Aorta (tissue), 5 donors: ENCODE data around the gene BMAL1. TPM values are rescaled to one million over a fixed set of nuclear protein-coding genes. Genes with fewer than 3 reads are reported as not detected.

Source experiments
- ATAC-seq: fragments of 200-7000 bp; cut with Tn5 transposase; one replicate; pipeline ENCODE4 v1.9.1; 2022; ENCODE audit warnings: moderate library complexity; ENCODE audit not compliant: low FRiP score
- DNase-seq, 2 donors: peaks; one replicate each; pipeline ENCODE4 v3.0.0-alpha.2; 2020
- H3K27ac ChIP-seq, 2 donors: one replicate each; pipeline ENCODE4 v1.5.1; 2013; ENCODE audit warnings: low read length in 2 of 2, mild to moderate bottlenecking in 2 of 2, moderate library complexity in 2 of 2, control low read depth in 1 of 2, inconsistent platforms in 1 of 2, low read depth in 1 of 2
- H3K27me3 ChIP-seq, 2 donors: one replicate each; pipeline ENCODE4 v1.6.1; 2013; ENCODE audit warnings: control low read depth in 1 of 2, low read length in 1 of 2, mild to moderate bottlenecking in 1 of 2, moderate library complexity in 1 of 2; ENCODE audit not compliant: insufficient read depth in 2 of 2, control insufficient read depth in 1 of 2
- H3K36me3 ChIP-seq, 2 donors: one replicate each; pipeline ENCODE4 v1.6.1; 2013; ENCODE audit warnings: control low read depth in 1 of 2, low read length in 1 of 2, mild to moderate bottlenecking in 1 of 2; ENCODE audit not compliant: insufficient read depth in 2 of 2, control insufficient read depth in 1 of 2
- H3K4me1 ChIP-seq, 2 donors: one replicate each; pipeline ENCODE4 v1.6.1; 2013; ENCODE audit warnings: low read length in 2 of 2, control low read depth in 1 of 2, mild to moderate bottlenecking in 1 of 2, moderate library complexity in 1 of 2; ENCODE audit not compliant: insufficient read depth in 2 of 2, control insufficient read depth in 1 of 2
- H3K4me3 ChIP-seq, 2 donors: one replicate each; pipeline ENCODE4 v1.5.1; 2013; ENCODE audit warnings: low read length in 2 of 2, control low read depth in 1 of 2, mild to moderate bottlenecking in 1 of 2
- H3K9me3 ChIP-seq: one replicate; pipeline ENCODE4 v1.6.1; 2013; ENCODE audit warnings: mild to moderate bottlenecking, low read length; ENCODE audit not compliant: control insufficient read depth
- WGBS, 2 donors: extraction: QIAGEN DNeasy Blood & Tissue Kit; methylation state at CpG; one replicate each; pipeline ENCODE4 v1.1.7; 2013; 5-methylcytosine and 5-hydroxymethylcytosine counted together
- intact Hi-C, 2 donors: fragments of 100-400 bp; cut with DNase I; formaldehyde crosslinking; loops; one replicate each; pipeline versions ENCODE4 v1.14.2 to v1.15.0; 2022
- polyA plus RNA-seq, 2 donors: library from polyadenylated mRNA; stranded (reverse); fragments of 200-250 nt; gene quantifications; one replicate each; pipeline ENCODE4 v1.2.3, GENCODE V29; 2013
- total RNA-seq, 2 donors: library from RNA; stranded (reverse); fragmentation: NEBNext Ultra II Directional; extraction: Animal tissue kit (Norgen Biotek cat#: 25700); gene quantifications; one replicate each; pipeline ENCODE4 v1.2.1, GENCODE V29; 2021
- donor health status: healthy with polysubstance abuse.
- donor health status: Bipolar disorder and iron deficiency.
- donor health status: DM: no; HTN: no; CAD: no.
- donor health status: DM: no; HTN: no; CAD: no.
- donor health status: DM: yes; HTN: yes; CAD: no.

BMAL1 gene
- total and polyA plus RNA-seq, 4 donors: 11.7 to 38.4 (median 30.3) TPM

- intact Hi-C loops: no loop called here
- Histone ChIP-seq H3K4me3 (no peak overlapping the region), H3K4me1 (no peaks in the 10 kb centered on the region), H3K9me3 (no peaks in the 10 kb centered on the region), H3K36me3 (peaks cover 0 to 2% of the 10 kb centered on the region in 2 donors), H3K27ac (no peak overlapping the region), H3K27me3 (no peaks in the 10 kb centered on the region)
- no peak for ATAC-seq
- no peak for DNase-seq
- 91 to 92% methylated on average over 7 of the region's 7 CpGs for WGBS, 2 donors
These were observed 70.3 kb downstream of the BMAL1 start for GRCh38 chr11:13347901-13348300.

GRCh38 chr11:13348305-13348704 lies 70.7 kb downstream of the BMAL1 start:
- Histone ChIP-seq H3K36me3 (peaks cover 0 to 2% of the 10 kb centered on the region in 2 donors), H3K27ac (no peak overlapping the region), H3K27me3 (no peaks in the 10 kb centered on the region), H3K9me3 (no peaks in the 10 kb centered on the region), H3K4me1 (no peaks in the 10 kb centered on the region), H3K4me3 (no peak overlapping the region)
- no peak for DNase-seq
- intact Hi-C loops: no loop called here
- ATAC-seq: no peak
- 88 to 92% methylated on average over 3 of the region's 3 CpGs for WGBS, 2 donors

GRCh38 chr11:13349046-13349445 lies 71.5 kb downstream of the BMAL1 start:
- Histone ChIP-seq H3K27me3 (no peaks in the 10 kb centered on the region), H3K4me1 (no peaks in the 10 kb centered on the region), H3K9me3 (no peaks in the 10 kb centered on the region), H3K36me3 (peaks cover 0 to 2% of the 10 kb centered on the region in 2 donors), H3K27ac (no peak overlapping the region), H3K4me3 (no peak overlapping the region)
- no peak for DNase-seq
- WGBS, 2 donors: 89 to 91% methylated on average over 6 of the region's 6 CpGs
- intact Hi-C loops: no loop called here
- no peak for ATAC-seq

- intact Hi-C loops: no loop called here
- no peak overlapping the region for H3K4me3 ChIP-seq
- H3K27ac ChIP-seq: no peak overlapping the region
- no peaks in the 10 kb centered on the region for H3K9me3 ChIP-seq
- ATAC-seq (no peak), DNase-seq (no peak)
- peaks cover 0 to 2% of the 10 kb centered on the region in 2 donors for H3K36me3 ChIP-seq
- no peaks in the 10 kb centered on the region for H3K4me1 ChIP-seq
- H3K27me3 ChIP-seq: no peaks in the 10 kb centered on the region
- 37 to 56% methylated on average over 6 of the region's 6 CpGs for WGBS, 2 donors
These were observed 72.0 kb downstream of the BMAL1 start for GRCh38 chr11:13349581-13349980.

- Histone ChIP-seq H3K27me3 (no peaks in the 10 kb centered on the region), H3K9me3 (no peaks in the 10 kb centered on the region), H3K27ac (no peak overlapping the region), H3K36me3 (peaks cover 0 to 5% of the 10 kb centered on the region in 2 donors), H3K4me1 (no peaks in the 10 kb centered on the region), H3K4me3 (no peak overlapping the region)
- DNase-seq (no peak), ATAC-seq (no peak)
- 88% methylated on average over 6 of the region's 6 CpGs for WGBS, 2 donors
- intact Hi-C loops: no loop called here
These were observed 75.1 kb downstream of the BMAL1 start for GRCh38 chr11:13352711-13353110.

- H3K4me1 ChIP-seq: no peaks in the 10 kb centered on the region
- intact Hi-C loops: no loop called here
- no peaks in the 10 kb centered on the region for H3K27me3 ChIP-seq
- no peaks in the 10 kb centered on the region for H3K9me3 ChIP-seq
- H3K4me3 ChIP-seq: no peak overlapping the region
- H3K27ac ChIP-seq: no peak overlapping the region
- 84% methylated on average over 6 of the region's 6 CpGs for WGBS, 2 donors
- DNase-seq (no peak), ATAC-seq (no peak)
- H3K36me3 ChIP-seq: peaks cover 0 to 5% of the 10 kb centered on the region in 2 donors
These were observed 76.7 kb downstream of the BMAL1 start for GRCh38 chr11:13354335-13354734.

- ATAC-seq (no peak), DNase-seq (no peak)
- Histone ChIP-seq H3K27me3 (no peaks in the 10 kb centered on the region), H3K36me3 (peaks cover 0 to 5% of the 10 kb centered on the region in 2 donors), H3K9me3 (no peaks in the 10 kb centered on the region), H3K4me3 (no peak overlapping the region), H3K27ac (no peak overlapping the region), H3K4me1 (no peaks in the 10 kb centered on the region)
- 94 to 99% methylated on average over 4 of the region's 4 CpGs for WGBS, 2 donors
- intact Hi-C loops: no loop called here
These were observed 77.6 kb downstream of the BMAL1 start for GRCh38 chr11:13355191-13355590.

- 85% methylated on average over 9 of the region's 9 CpGs for WGBS, 2 donors
- H3K36me3 ChIP-seq: peaks cover 3 to 6% of the 10 kb centered on the region in 2 donors
- H3K27me3 ChIP-seq: no peaks in the 10 kb centered on the region
- H3K27ac ChIP-seq: no peak overlapping the region
- intact Hi-C loops: no loop called here
- no peak overlapping the region for H3K4me3 ChIP-seq
- H3K4me1 ChIP-seq: no peaks in the 10 kb centered on the region
- ATAC-seq (no peak), DNase-seq (no peak)
- H3K9me3 ChIP-seq: no peaks in the 10 kb centered on the region
These were observed 79.6 kb downstream of the BMAL1 start for GRCh38 chr11:13357232-13357631.

- no peaks in the 10 kb centered on the region for H3K4me1 ChIP-seq
- H3K4me3 ChIP-seq: no peak overlapping the region
- intact Hi-C loops: no loop called here
- H3K9me3 ChIP-seq: no peaks in the 10 kb centered on the region
- H3K27me3 ChIP-seq: no peaks in the 10 kb centered on the region
- no peak overlapping the region for H3K27ac ChIP-seq
- WGBS, 2 donors: 87% methylated on average over 6 of the region's 6 CpGs
- ATAC-seq (no peak), DNase-seq (no peak)
- peaks cover 3 to 7% of the 10 kb centered on the region in 2 donors for H3K36me3 ChIP-seq
These were observed 81.1 kb downstream of the BMAL1 start for GRCh38 chr11:13358596-13359270.
